HEK293 (cell line): ENCODE results near the gene PCDHGB2.

Experiments
- CTCF ChIA-PET: fragments of 350-600 bp; formaldehyde crosslinking; extraction: SDS; loops from one replicate; lab custom pipeline; 2021; ENCODE audit warnings: antibody characterized with exemption; lab: Yijun Ruan, JAX
- POLR2A ChIA-PET: fragments of 300-600 bp; formaldehyde crosslinking; extraction: SDS; loops from one replicate; lab custom pipeline; 2020; ENCODE audit warnings: antibody characterized with exemption, inconsistent platforms; lab: Yijun Ruan, JAX
- H3K27ac ChIP-seq: fragments of 200-500 bp; sonication (Bioruptor generic); 2 replicates; pipeline ENCODE4 v1.5.1; 2014; ENCODE audit warnings: low read depth, low read length, control low read depth, inconsistent platforms; ENCODE audit errors: extremely low read depth
- H3K36me3 ChIP-seq, 2 experiments: fragments of 200-500 bp in 1 of 2; sonication (Bioruptor generic) in 1 of 2; 1 replicate in 1 of 2; 2 replicates in 1 of 2; pipeline ENCODE4 v1.5.1; 2014 to 2017; ENCODE audit warnings: inconsistent platforms in 2 of 2, low read length in 2 of 2; ENCODE audit not compliant: control insufficient read depth in 2 of 2, insufficient read depth in 1 of 2
- H3K4me1 ChIP-seq: fragments of 200-500 bp; sonication (Bioruptor generic); 2 replicates; pipeline ENCODE4 v1.5.1; 2014; ENCODE audit warnings: mild to moderate bottlenecking, low read length, inconsistent platforms; ENCODE audit not compliant: control insufficient read depth, insufficient read depth
- H3K4me3 ChIP-seq: 2 replicates; pipeline ENCODE4 v1.5.1; 2011; ENCODE audit warnings: low read depth, mild to moderate bottlenecking, control low read depth, low read length, moderate library complexity
- H3K9me3 ChIP-seq: fragments of 200-500 bp; sonication (Bioruptor generic); 2 replicates; pipeline ENCODE4 v1.5.1; 2014; ENCODE audit warnings: low read depth, low read length, inconsistent platforms; ENCODE audit not compliant: control insufficient read depth, insufficient read depth
- BCL11A ChIP-seq: fragments of 450-650 bp; formaldehyde crosslinking; IDR thresholded peaks from 2 replicates; pipeline ENCODE4 v1.5.1; 2016; ENCODE audit warnings: low read depth, missing biosample characterization, missing genetic modification characterization
- KLF16 ChIP-seq: fragments of 450-650 bp; formaldehyde crosslinking; IDR thresholded peaks from 2 replicates; pipeline ENCODE4 v1.5.1; 2017; ENCODE audit warnings: missing biosample characterization, missing genetic modification characterization
- OVOL3 ChIP-seq: fragments of 450-650 bp; formaldehyde crosslinking; IDR thresholded peaks from 2 replicates; pipeline ENCODE4 v1.5.1; 2016; ENCODE audit warnings: missing biosample characterization, missing genetic modification characterization
- PRDM1 ChIP-seq: fragments of 450-650 bp; formaldehyde crosslinking; IDR thresholded peaks from 2 replicates; pipeline ENCODE4; 2016; ENCODE audit warnings: missing biosample characterization, missing genetic modification characterization
- SETDB1 ChIP-seq: IDR thresholded peaks from one replicate; pipeline ENCODE4 v1.6.1; 2017; ENCODE audit warnings: mild to moderate bottlenecking, low read length, moderate library complexity, mixed read lengths; ENCODE audit not compliant: insufficient read length
- YY1 ChIP-seq: fragments of 450-650 bp; formaldehyde crosslinking; IDR thresholded peaks from 2 replicates; pipeline ENCODE4 v1.5.1; 2018; ENCODE audit warnings: missing biosample characterization, missing genetic modification characterization
- ZNF366 ChIP-seq: fragments of 450-650 bp; formaldehyde crosslinking; conservative IDR thresholded peaks from 2 replicates; pipeline ENCODE4 v1.5.1; 2016; ENCODE audit warnings: missing biosample characterization, missing genetic modification characterization
- ZNF404 ChIP-seq: fragments of 450-650 bp; formaldehyde crosslinking; IDR thresholded peaks from 2 replicates; pipeline ENCODE4 v1.5.1; 2017; ENCODE audit warnings: missing biosample characterization, missing genetic modification characterization
- ZNF585B ChIP-seq: fragments of 450-650 bp; formaldehyde crosslinking; IDR thresholded peaks from 2 replicates; pipeline ENCODE4 v1.5.1; 2016; ENCODE audit warnings: missing biosample characterization, missing genetic modification characterization
- ZNF654 ChIP-seq: fragments of 450-650 bp; formaldehyde crosslinking; IDR thresholded peaks from 2 replicates; pipeline ENCODE4 v1.5.1; 2016; ENCODE audit warnings: low read depth, missing biosample characterization, missing genetic modification characterization
- ZNF76 ChIP-seq: fragments of 450-650 bp; formaldehyde crosslinking; IDR thresholded peaks from 2 replicates; pipeline ENCODE4; 2016; ENCODE audit warnings: low read depth, missing biosample characterization, missing genetic modification characterization, borderline replicate concordance
- TF ChIP-seq, protein P1 (sequence below): fragments of 450-650 bp; formaldehyde crosslinking; IDR thresholded peaks from 2 replicates; pipeline ENCODE4 v1.5.1; 2017; ENCODE audit warnings: missing biosample characterization, missing genetic modification characterization
- TF ChIP-seq, protein P2 (sequence below): fragments of 450-650 bp; formaldehyde crosslinking; IDR thresholded peaks from 2 replicates; pipeline ENCODE4 v1.5.1; 2016; ENCODE audit warnings: missing biosample characterization, missing genetic modification characterization

Gene PCDHGB2

DNA sequence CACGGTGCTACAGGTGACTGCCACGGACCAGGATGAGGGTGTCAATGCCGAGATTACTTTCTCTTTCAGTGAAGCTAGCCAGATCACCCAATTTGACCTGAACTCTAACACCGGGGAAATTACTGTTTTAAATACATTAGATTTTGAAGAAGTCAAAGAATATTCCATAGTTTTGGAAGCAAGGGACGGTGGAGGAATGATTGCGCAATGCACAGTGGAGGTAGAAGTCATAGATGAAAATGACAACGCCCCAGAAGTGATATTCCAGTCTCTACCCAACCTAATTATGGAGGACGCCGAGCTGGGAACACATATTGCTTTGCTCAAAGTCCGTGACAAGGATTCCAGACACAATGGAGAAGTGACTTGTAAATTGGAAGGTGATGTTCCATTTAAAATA is 28.9 kb downstream of the PCDHGB2 start (continued):
- TF ChIP-seq ZNF585B (tag by site-specific recombination): no peak
- no peak for TF ChIP-seq ZNF366 (tag by site-specific recombination)
- TF ChIP-seq ZNF404 (tag by site-specific recombination): no peak
- TF ChIP-seq, protein P1, sequence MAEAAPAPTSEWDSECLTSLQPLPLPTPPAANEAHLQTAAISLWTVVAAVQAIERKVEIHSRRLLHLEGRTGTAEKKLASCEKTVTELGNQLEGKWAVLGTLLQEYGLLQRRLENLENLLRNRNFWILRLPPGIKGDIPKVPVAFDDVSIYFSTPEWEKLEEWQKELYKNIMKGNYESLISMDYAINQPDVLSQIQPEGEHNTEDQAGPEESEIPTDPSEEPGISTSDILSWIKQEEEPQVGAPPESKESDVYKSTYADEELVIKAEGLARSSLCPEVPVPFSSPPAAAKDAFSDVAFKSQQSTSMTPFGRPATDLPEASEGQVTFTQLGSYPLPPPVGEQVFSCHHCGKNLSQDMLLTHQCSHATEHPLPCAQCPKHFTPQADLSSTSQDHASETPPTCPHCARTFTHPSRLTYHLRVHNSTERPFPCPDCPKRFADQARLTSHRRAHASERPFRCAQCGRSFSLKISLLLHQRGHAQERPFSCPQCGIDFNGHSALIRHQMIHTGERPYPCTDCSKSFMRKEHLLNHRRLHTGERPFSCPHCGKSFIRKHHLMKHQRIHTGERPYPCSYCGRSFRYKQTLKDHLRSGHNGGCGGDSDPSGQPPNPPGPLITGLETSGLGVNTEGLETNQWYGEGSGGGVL: no peak
- TF ChIP-seq, all 188 proteins: peak for 0

DNA sequence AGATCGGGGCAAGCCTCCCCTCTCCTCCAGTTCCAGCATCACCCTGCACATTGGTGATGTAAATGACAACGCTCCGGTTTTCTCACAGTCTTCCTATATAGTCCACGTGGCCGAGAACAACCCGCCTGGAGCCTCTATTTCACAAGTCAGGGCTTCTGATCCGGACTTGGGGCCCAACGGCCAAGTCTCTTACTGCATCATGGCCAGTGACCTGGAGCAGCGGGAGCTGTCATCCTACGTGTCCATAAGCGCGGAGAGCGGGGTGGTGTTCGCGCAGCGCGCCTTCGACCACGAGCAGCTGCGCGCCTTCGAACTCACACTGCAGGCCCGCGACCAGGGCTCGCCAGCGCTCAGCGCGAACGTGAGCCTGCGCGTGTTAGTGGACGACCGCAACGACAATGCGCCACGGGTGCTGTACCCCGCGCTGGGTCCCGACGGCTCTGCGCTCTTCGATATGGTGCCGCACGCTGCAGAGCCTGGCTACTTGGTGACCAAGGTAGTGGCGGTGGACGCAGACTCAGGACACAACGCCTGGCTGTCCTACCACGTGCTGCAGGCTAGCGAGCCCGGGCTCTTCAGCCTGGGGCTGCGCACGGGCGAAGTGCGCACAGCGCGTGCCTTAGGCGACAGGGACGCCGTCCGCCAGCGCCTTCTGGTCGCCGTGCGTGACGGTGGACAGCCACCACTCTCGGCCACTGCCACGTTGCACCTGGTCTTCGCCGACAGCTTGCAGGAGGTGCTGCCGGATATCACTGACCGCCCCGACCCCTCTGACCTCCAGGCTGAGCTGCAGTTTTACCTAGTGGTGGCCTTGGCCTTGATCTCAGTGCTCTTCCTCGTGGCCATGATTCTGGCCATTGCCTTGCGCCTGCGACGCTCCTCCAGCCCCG is 29.6 kb downstream of the PCDHGB2 start:
- no peak overlapping the region for H3K4me3 ChIP-seq
- ChIA-PET POLR2A (no interaction called here), CTCF (interaction anchor here (0.9 to 4.2 kb wide), 7 partner anchors 9 to 175 kb away, joined by 3 to 25 read pairs (median 4); partner anchors contain the start of genes PCDHGA1, PCDHGA10 and PCDHGB1)
- no peak for TF ChIP-seq PRDM1 (tag by site-specific recombination)
- no peak for TF ChIP-seq BCL11A (tag by site-specific recombination)
- TF ChIP-seq ZNF76: no peak
- TF ChIP-seq, protein P2, sequence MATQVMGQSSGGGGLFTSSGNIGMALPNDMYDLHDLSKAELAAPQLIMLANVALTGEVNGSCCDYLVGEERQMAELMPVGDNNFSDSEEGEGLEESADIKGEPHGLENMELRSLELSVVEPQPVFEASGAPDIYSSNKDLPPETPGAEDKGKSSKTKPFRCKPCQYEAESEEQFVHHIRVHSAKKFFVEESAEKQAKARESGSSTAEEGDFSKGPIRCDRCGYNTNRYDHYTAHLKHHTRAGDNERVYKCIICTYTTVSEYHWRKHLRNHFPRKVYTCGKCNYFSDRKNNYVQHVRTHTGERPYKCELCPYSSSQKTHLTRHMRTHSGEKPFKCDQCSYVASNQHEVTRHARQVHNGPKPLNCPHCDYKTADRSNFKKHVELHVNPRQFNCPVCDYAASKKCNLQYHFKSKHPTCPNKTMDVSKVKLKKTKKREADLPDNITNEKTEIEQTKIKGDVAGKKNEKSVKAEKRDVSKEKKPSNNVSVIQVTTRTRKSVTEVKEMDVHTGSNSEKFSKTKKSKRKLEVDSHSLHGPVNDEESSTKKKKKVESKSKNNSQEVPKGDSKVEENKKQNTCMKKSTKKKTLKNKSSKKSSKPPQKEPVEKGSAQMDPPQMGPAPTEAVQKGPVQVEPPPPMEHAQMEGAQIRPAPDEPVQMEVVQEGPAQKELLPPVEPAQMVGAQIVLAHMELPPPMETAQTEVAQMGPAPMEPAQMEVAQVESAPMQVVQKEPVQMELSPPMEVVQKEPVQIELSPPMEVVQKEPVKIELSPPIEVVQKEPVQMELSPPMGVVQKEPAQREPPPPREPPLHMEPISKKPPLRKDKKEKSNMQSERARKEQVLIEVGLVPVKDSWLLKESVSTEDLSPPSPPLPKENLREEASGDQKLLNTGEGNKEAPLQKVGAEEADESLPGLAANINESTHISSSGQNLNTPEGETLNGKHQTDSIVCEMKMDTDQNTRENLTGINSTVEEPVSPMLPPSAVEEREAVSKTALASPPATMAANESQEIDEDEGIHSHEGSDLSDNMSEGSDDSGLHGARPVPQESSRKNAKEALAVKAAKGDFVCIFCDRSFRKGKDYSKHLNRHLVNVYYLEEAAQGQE (tag by site-specific recombination): no peak
- TF ChIP-seq YY1: no peak
- no peak for TF ChIP-seq SETDB1
- TF ChIP-seq KLF16 (tag by site-specific recombination): no peak
- H3K4me1 ChIP-seq: no peaks in the 10 kb centered on the region
- H3K9me3 ChIP-seq: no peaks in the 10 kb centered on the region
- H3K27ac ChIP-seq: no peak overlapping the region
- H3K36me3 ChIP-seq: no peaks in the 10 kb centered on the region

DNA sequence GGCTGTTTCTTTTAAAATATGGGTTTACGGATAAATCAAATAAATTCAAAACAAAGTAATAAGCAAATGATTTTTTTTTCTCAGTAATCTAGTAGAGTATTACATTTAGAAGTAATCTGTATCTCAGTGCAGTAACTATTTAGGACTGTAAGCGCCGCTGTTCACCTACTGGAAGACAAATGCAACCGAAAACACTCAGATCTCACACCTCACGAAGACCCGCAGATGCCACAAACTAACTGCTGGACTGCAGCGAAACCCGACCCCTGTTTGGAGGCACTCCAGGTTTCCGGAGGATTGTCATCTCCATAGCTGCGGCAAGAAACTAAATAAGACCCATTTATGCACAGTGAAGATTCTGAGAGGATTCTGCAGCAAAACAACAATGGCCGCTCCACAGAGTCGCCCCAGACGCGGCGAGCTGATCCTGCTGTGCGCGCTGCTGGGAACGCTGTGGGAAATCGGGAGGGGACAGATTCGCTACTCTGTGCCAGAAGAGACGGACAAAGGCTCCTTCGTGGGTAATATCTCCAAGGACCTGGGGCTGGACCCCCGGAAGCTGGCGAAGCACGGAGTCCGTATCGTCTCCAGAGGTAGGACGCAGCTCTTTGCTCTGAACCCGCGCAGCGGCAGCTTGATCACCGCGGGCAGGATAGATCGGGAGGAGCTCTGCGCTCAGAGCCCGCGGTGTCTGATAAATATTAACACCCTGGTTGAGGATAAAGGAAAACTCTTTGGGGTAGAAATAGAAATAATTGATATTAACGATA is 32.8 kb downstream of the PCDHGB2 start, which contains the start of gene PCDHGA8:
Gene PCDHGA8, plus strand, starts transcription at position 205 of the 770 bp plus-strand sequence. Its CDS starts 181 bp downstream, at position 386.
- no peaks in the 10 kb centered on the region for H3K4me1 ChIP-seq
- no peak within 1 kb of the TSS for H3K4me3 ChIP-seq
- ChIA-PET POLR2A (no interaction called here), CTCF (interaction anchor here (0.6 to 4.2 kb wide), 18 partner anchors 9 to 483 kb away, joined by 3 to 25 read pairs (median 4); partner anchors contain the start of genes PCDHB11, PCDHGA11, PCDHGA4 and PCDHGA5)
- no peaks in the 10 kb centered on the region for H3K9me3 ChIP-seq
- no peak within 1 kb of the TSS for H3K27ac ChIP-seq
- H3K36me3 ChIP-seq: no peaks in the 10 kb centered on the region
- no peak for TF ChIP-seq OVOL3 (tag by site-specific recombination)
- peak; percentile 21; the same call in 1 of the 2 replicates for TF ChIP-seq ZNF654 (tag by site-specific recombination)
